WTC11 (cell line): ENCODE data around the gene RASAL2. TPM values are rescaled to one million over a fixed set of nuclear protein-coding genes. Genes with fewer than 3 reads are reported as not detected.

Experiments used
- ATAC-seq: fragments of 200-7000 bp; cut with Tn5 transposase; 2 replicates; pipeline ENCODE4 v1.10.0; 2021; ENCODE audit warnings: mild to moderate bottlenecking, moderate library complexity
- CTCF ChIA-PET: fragments of 300-600 bp; sonication (Branson Sonifier 250); formaldehyde crosslinking; loops from one replicate; lab custom pipeline; 2021; ENCODE audit warnings: antibody characterized with exemption; lab: Charles Lee
- POLR2A ChIA-PET: fragments of 350-600 bp; sonication (Branson Sonifier 250); formaldehyde crosslinking; loops from one replicate; lab custom pipeline; 2021; ENCODE audit warnings: antibody characterized with exemption; lab: Charles Lee
- DNase-seq: peaks from one replicate; pipeline ENCODE4 v3.0.0; 2021; ENCODE audit warnings: low spot score
- H3K27ac Mint-ChIP-seq: 2 replicates; pipeline ENCODE4 v1.8.0; 2021; ENCODE audit warnings: mixed read lengths
- H3K27me3 Mint-ChIP-seq: 2 replicates; pipeline ENCODE4 v1.8.0; 2021; ENCODE audit warnings: low read depth, mild to moderate bottlenecking, moderate library complexity, mixed read lengths
- H3K36me3 Mint-ChIP-seq: 2 replicates; pipeline ENCODE4 v1.8.0; 2021; ENCODE audit warnings: mixed read lengths
- H3K4me1 Mint-ChIP-seq: 2 replicates; pipeline ENCODE4 v1.8.0; 2022; ENCODE audit warnings: mixed read lengths
- H3K4me3 Mint-ChIP-seq: 2 replicates; pipeline ENCODE4 v1.8.0; 2021; ENCODE audit warnings: mild to moderate bottlenecking, moderate library complexity, mixed read lengths
- H3K9me3 Mint-ChIP-seq: 2 replicates; pipeline ENCODE4 v1.8.0; 2021; ENCODE audit warnings: mixed read lengths
- ARID4B ChIP-seq: sonication (generic); formaldehyde crosslinking; IDR thresholded peaks from 2 replicates; pipeline ENCODE4 v1.8.0; 2023; ENCODE audit warnings: missing genetic modification reagents, mild to moderate bottlenecking, borderline replicate concordance
- CREB1 ChIP-seq: sonication (generic); formaldehyde crosslinking; IDR thresholded peaks from 2 replicates; pipeline ENCODE4 v1.8.0; 2023; ENCODE audit warnings: mild to moderate bottlenecking, missing genetic modification reagents
- ELF4 ChIP-seq: sonication (generic); formaldehyde crosslinking; IDR thresholded peaks from 2 replicates; pipeline ENCODE4 v1.8.1; 2022; ENCODE audit warnings: low read depth, mild to moderate bottlenecking, moderate library complexity, missing genetic modification reagents
- FOXJ3 ChIP-seq: sonication (generic); formaldehyde crosslinking; IDR thresholded peaks from 2 replicates; pipeline ENCODE4 v1.9.0; 2021; ENCODE audit warnings: missing genetic modification reagents, mild to moderate bottlenecking, borderline replicate concordance
- MAX ChIP-seq: sonication (generic); formaldehyde crosslinking; IDR thresholded peaks from 2 replicates; pipeline ENCODE4 v1.8.0; 2022; ENCODE audit warnings: mild to moderate bottlenecking, missing genetic modification reagents
- MYBL2 ChIP-seq: sonication (generic); formaldehyde crosslinking; IDR thresholded peaks from 2 replicates; pipeline ENCODE4 v1.8.1; 2023; ENCODE audit warnings: mild to moderate bottlenecking, moderate library complexity, missing genetic modification reagents
- PRRX2 ChIP-seq: fragments of 250-450 bp; sonication (Bioruptor Pico); IDR thresholded peaks from 2 replicates; pipeline ENCODE4 v1.8.0; 2021; ENCODE audit warnings: mild to moderate bottlenecking
- RORB ChIP-seq: fragments of 250-450 bp; sonication (Bioruptor Pico); IDR thresholded peaks from 2 replicates; pipeline ENCODE4 v1.9.0; 2021; ENCODE audit warnings: mild to moderate bottlenecking
- SP1 ChIP-seq: sonication (generic); formaldehyde crosslinking; conservative IDR thresholded peaks from 2 replicates; pipeline ENCODE4 v1.8.1; 2022; ENCODE audit warnings: missing genetic modification reagents
- ZBTB43 ChIP-seq: sonication (generic); formaldehyde crosslinking; IDR thresholded peaks from 2 replicates; pipeline ENCODE4 v1.8.1; 2023; ENCODE audit warnings: mild to moderate bottlenecking, missing genetic modification reagents
- ZNF263 ChIP-seq: sonication (generic); formaldehyde crosslinking; IDR thresholded peaks from 2 replicates; pipeline ENCODE4 v1.8.1; 2022; ENCODE audit warnings: low read depth, mild to moderate bottlenecking, moderate library complexity, missing genetic modification reagents
- ZNF317 ChIP-seq: sonication (generic); formaldehyde crosslinking; IDR thresholded peaks from 2 replicates; pipeline ENCODE4 v1.8.1; 2023; ENCODE audit warnings: low read depth, mild to moderate bottlenecking, moderate library complexity, missing genetic modification reagents, borderline replicate concordance
- ZNF396 ChIP-seq: fragments of 250-450 bp; sonication (Bioruptor Pico); IDR thresholded peaks from 2 replicates; pipeline ENCODE4 v1.8.0; 2021; ENCODE audit warnings: mild to moderate bottlenecking, moderate library complexity, borderline replicate concordance
- ZNF671 ChIP-seq: fragments of 250-450 bp; sonication (Bioruptor Pico); IDR thresholded peaks from 2 replicates; pipeline ENCODE4 v1.8.0; 2021; ENCODE audit warnings: mild to moderate bottlenecking
- total RNA-seq: library from RNA; stranded (reverse); gene quantifications from 3 replicates; pipeline ENCODE4 v1.2.3, GENCODE V29; 2021
- TF ChIP-seq, protein P1 (sequence below): fragments of 250-450 bp; sonication (Bioruptor Pico); IDR thresholded peaks from 2 replicates; pipeline ENCODE4 v1.9.0; 2021; ENCODE audit warnings: mild to moderate bottlenecking
- TF ChIP-seq, protein P2 (sequence below): sonication (generic); formaldehyde crosslinking; IDR thresholded peaks from 2 replicates; pipeline ENCODE4 v1.8.0; 2023; ENCODE audit warnings: missing genetic modification reagents
- TF ChIP-seq, protein P3 (sequence below): sonication (generic); formaldehyde crosslinking; IDR thresholded peaks from 2 replicates; pipeline ENCODE4 v1.8.1; 2023; ENCODE audit warnings: mild to moderate bottlenecking, missing genetic modification reagents

The RASAL2 gene
- total RNA-seq, 1 experiment from 2014 or later = 29.5 TPM

GRCh38 chr1:178506669-178507068 is 412.8 kb downstream of the RASAL2 start:
- H3K27me3 Mint-ChIP-seq = no peaks in the 10 kb centered on the region
- peaks cover under 1% of the 10 kb centered on the region; the same call in 1 of the 2 replicates for H3K4me1 Mint-ChIP-seq
- CTCF ChIA-PET = interaction anchor here (0.6 to 1.6 kb wide), 2 partner anchors 23 to 196 kb away, joined by 3 to 5 read pairs; no protein-coding TSS in a partner anchor
- POLR2A ChIA-PET = no interaction called here
- DNase-seq = no peak
- H3K4me3 Mint-ChIP-seq = no peak overlapping the region
- H3K36me3 Mint-ChIP-seq = no peaks in the 10 kb centered on the region
- TF ChIP-seq ZNF396 = no peak
- TF ChIP-seq, protein P1, sequence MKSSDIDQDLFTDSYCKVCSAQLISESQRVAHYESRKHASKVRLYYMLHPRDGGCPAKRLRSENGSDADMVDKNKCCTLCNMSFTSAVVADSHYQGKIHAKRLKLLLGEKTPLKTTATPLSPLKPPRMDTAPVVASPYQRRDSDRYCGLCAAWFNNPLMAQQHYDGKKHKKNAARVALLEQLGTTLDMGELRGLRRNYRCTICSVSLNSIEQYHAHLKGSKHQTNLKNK = no peak
- TF ChIP-seq ZNF671 (CRISPR knock-in tag) = no peak
- no peak for TF ChIP-seq MAX
- no peak for TF ChIP-seq ARID4B (CRISPR knock-in tag)
- no peak for TF ChIP-seq FOXJ3 (CRISPR knock-in tag)
- TF ChIP-seq SP1 (CRISPR knock-in tag) = no peak
- no peak for TF ChIP-seq RORB (CRISPR knock-in tag)
- TF ChIP-seq, all 79 proteins: peak for 0
- no peaks in the 10 kb centered on the region for H3K9me3 Mint-ChIP-seq
- no peak for ATAC-seq
- no peak overlapping the region for H3K27ac Mint-ChIP-seq

DNA sequence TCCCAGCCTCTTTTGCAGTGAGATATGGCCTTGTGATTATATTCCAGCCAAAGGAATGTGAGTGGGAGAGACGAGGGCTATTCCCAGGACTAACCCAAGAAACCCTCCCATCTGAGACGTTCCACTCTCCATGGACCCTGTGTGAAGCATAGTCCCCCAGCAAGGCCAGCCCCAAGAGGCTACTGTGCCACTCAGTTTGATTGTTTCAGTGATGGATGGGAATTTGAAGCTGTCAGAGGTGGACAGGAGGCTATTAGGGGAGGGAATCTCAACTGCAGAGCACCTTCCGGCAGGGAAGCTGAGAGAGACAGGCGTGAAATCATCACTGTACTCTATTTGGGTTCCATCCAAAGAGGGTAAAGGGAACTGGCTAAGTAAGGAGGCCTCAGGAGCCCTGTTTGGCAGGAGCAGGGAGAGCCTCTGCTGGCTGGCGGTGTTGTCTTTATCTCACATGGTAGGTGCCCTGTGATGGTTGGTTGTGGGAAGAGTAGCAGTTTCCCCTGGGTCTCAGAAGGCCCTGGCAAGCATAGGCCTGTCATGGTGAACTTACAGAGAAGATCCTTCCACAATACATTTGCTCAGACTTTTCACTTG is 415.6 kb downstream of the RASAL2 start:
- POLR2A ChIA-PET = no interaction called here
- no peak for TF ChIP-seq ELF4 (CRISPR knock-in tag)
- TF ChIP-seq MYBL2 (CRISPR knock-in tag) = no peak
- TF ChIP-seq, protein P2, sequence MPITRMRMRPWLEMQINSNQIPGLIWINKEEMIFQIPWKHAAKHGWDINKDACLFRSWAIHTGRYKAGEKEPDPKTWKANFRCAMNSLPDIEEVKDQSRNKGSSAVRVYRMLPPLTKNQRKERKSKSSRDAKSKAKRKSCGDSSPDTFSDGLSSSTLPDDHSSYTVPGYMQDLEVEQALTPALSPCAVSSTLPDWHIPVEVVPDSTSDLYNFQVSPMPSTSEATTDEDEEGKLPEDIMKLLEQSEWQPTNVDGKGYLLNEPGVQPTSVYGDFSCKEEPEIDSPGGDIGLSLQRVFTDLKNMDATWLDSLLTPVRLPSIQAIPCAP (CRISPR knock-in tag) = no peak
- TF ChIP-seq ZBTB43 (CRISPR knock-in tag) = no peak
- no peak for TF ChIP-seq ZNF263
- TF ChIP-seq, protein P3, sequence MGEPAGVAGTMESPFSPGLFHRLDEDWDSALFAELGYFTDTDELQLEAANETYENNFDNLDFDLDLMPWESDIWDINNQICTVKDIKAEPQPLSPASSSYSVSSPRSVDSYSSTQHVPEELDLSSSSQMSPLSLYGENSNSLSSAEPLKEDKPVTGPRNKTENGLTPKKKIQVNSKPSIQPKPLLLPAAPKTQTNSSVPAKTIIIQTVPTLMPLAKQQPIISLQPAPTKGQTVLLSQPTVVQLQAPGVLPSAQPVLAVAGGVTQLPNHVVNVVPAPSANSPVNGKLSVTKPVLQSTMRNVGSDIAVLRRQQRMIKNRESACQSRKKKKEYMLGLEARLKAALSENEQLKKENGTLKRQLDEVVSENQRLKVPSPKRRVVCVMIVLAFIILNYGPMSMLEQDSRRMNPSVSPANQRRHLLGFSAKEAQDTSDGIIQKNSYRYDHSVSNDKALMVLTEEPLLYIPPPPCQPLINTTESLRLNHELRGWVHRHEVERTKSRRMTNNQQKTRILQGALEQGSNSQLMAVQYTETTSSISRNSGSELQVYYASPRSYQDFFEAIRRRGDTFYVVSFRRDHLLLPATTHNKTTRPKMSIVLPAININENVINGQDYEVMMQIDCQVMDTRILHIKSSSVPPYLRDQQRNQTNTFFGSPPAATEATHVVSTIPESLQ (CRISPR knock-in tag) = no peak
- no peak for TF ChIP-seq ZNF317
- no peak for TF ChIP-seq CREB1 (CRISPR knock-in tag)
- no peak for TF ChIP-seq PRRX2 (CRISPR knock-in tag)
- TF ChIP-seq, all 79 proteins: peak for 0
- CTCF ChIA-PET = interaction anchor here (1.0 to 6.4 kb wide), 2 partner anchors 8 to 23 kb away, joined by 3 to 54 read pairs; no protein-coding TSS in a partner anchor
- ATAC-seq (no peak), DNase-seq (no peak)
- no peaks in the 10 kb centered on the region for H3K36me3 Mint-ChIP-seq
- H3K27me3 Mint-ChIP-seq = no peaks in the 10 kb centered on the region
- no peaks in the 10 kb centered on the region for H3K9me3 Mint-ChIP-seq
- H3K4me1 Mint-ChIP-seq = no peaks in the 10 kb centered on the region; the same call in 1 of the 2 replicates
- no peak overlapping the region for H3K27ac Mint-ChIP-seq
- H3K4me3 Mint-ChIP-seq = no peak overlapping the region
